GM18951 (cell line): ENCODE data around the gene POFUT2.
"Not testable (repeated sequence)": the region's sequence is repeated elsewhere in the genome, so short reads cannot be mapped to it uniquely, and the experiment has no call there.

Source experiments
- POLR2A ChIP-seq: IDR thresholded peaks from 4 replicates; pipeline ENCODE4 v1.6.1; 2011; ENCODE audit warnings: mild to moderate bottlenecking; ENCODE audit not compliant: insufficient read length, insufficient read depth; ENCODE audit errors: extremely low read depth
- in situ Hi-C: fragments of 300-500 bp; cut with MboI; formaldehyde crosslinking; loops from one replicate; pipeline ENCODE4 v1.12.0; 2022; ENCODE audit warnings: low sequenced_read_pairs, mixed read lengths, inconsistent platforms; ENCODE audit not compliant: unreplicated experiment

POFUT2 gene

DNA sequence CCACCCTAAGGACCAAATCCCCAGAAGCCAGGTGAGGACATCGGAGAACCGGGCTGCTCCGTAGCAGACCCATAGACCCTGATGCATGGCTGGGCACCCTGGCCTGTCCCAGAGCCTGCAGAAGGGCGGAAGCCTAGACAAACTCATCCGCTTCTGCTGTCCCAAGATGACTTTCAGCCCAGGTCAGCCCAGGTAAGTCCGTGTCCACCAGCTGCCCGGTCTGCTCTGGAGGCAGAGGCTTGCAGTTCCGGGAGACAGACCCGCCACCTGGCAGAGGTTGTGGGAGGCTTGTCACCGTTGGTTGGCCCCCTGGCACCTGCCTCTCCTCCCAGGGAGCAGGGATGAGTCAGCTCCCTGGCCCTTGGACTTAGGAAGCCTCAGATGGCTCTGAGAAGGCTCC lies 22.8 kb upstream of the POFUT2 start:
- TF ChIP-seq POLR2A: no peak

DNA sequence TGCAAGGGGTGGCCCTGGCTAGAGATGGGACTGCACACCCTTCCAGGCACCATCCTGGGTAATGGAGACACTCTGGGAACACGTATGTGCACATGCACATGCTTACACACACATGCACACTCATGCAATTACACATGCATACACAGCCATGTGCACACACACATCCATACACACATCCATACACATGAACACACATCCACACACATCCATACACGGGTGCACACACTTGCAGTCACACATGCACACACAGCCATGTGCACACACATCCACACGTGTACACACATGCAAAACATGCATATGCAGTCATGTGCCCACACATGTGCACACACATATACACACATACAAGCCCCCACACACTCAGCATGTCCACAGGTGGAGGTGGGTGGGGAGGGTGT lies 22.3 kb upstream of the POFUT2 start:
- in situ Hi-C loops: no loop called here
- TF ChIP-seq POLR2A: no peak

More for the DNA sequence above, 22.8 kb upstream of the POFUT2 start:
- in situ Hi-C loops: no loop called here

DNA sequence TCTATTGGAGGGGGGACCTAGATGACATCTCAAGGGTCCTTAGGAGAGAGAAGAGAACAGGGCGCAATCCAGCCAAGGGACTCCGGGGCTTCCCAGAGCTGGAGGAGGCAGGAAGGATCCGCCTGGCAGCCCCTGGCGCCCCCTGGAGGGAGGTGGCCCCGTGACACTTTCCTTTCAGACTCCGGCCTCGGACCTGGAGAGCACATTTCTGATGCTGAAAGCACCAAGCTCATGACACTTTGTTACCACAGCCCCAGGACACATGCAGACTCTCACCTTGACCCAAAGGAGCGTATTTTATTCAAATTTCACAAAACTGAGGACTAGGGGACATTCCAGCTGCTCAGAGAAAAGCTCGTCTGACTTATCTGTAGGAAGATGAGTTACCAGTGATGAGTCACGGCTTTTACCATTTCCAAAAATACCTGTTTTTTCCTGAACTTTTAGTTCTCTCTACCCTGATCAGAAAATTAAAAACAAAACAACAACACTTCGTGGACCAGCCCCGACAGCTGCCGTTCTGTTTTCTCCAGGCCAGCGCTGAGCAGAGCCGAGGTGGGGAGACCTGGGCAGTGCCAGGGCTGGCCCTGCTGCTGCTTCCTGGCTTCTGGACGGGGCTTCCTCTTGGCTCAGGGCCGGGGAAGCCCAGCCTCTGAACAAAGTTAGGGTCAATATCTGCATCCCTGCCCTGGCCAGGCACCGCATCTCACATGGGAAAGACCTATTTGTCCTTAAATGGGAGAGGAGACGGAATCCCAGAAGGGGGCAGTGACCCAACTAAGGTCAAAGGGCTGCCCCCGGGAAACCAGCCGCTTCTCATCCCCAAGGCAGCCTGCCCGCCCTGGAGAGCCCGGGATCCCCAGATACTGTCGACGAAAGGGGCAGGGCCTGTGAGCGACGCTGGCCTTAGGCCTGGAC lies 21.6 kb upstream of the POFUT2 start:
- in situ Hi-C loops: no loop called here
- no peak for TF ChIP-seq POLR2A

DNA sequence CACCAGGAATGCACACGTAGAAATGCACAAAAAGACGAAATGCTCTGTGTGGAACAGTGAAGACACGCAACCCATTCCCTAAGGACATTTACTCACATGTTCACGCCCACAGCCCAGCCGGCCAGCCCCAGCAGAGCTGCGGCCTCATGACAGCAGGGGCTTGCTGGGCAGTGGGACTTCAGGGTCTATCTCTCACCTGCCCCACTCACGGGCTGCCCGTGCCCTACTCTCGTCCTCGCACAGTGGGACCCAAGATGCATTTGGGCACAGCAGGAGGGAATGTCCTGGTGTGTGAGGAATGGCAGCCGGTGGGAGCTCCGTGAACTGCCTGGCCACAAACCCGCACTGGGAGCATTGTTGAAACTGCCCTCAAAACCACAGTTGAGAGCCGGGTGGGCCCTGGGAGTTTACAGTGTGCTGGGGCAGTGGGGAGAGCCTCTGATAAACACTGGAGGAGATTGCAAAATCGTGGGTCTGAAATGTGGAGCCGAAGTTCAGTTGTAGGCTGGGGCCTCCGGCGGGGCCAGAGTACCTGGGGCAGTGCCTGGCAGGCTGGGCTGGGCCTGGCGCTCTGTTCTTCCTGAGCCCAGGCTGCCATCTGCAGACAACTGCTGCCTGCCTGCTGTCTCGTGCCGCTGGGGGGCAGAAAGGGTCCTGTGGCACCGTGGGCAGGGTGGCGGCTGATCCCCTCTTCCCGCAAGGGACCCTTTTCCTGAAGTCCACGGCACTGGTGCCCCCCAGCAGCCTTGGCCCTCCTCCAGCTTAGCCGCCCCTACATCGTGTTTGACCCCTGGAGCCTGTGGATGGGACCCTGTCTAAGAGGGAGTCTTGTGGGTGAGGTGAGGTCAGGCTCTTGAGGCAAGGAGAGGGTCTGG lies 20.7 kb upstream of the POFUT2 start:
- in situ Hi-C loops: no loop called here
- no peak for TF ChIP-seq POLR2A

DNA sequence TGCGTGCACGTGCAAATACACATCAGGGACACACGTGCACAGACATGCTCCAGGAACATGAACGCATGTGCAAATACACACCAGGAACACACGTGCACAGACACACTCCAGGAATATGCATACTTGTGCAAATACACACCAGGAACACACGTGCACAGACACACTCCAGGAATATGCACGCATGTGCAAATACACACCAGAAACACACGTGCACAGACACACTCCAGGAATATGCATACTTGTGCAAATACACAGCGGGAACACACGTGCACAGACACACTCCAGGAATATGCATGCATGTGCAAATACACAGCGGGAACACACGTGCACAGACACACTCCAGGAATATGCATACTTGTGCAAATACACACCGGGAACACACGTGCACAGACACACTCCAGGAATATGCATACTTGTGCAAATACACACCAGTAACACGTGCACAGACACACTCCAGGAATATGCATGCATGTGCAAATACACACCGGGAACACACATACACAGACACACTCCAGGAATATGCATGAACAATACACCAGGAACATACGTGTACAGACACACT lies 20.0 kb upstream of the POFUT2 start:
- in situ Hi-C loops: not testable (repeated sequence)

DNA sequence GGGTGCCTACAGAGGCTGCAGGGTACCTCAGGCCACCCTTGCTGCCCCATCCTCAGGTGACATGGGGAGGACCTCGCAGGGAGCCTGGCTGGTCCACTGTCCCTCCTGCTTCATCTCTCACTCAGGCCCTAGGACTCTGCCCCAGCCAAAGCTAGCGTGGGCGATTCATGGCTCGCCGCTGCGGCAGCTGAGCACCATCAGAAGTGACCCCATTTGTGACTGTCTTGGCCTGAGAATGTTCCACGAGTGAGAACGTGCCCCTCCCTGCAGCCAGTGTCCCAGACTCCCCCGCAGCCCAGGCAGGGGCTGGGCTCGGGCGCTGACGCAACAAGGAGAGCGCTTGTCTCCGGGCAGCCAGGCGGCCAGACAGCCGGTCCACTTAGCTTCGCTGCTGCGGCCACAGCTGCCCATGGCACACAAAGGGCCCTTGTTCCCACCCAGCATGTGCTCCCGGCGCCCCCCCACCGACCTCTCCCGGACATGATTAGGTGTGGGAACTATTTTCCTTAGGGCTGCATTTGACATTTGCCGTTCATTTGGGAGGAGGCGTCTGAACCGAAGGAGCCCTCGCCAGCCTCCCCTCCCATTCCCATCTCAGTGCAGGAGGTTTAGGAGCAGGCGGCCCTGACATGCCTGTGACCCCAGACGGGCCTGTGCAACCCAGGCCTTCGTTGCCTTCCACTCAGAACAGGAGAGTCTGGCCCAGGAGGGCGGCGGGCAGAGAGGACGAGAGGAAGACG lies 19.3 kb upstream of the POFUT2 start:
- in situ Hi-C loops: no loop called here
- no peak for TF ChIP-seq POLR2A

DNA sequence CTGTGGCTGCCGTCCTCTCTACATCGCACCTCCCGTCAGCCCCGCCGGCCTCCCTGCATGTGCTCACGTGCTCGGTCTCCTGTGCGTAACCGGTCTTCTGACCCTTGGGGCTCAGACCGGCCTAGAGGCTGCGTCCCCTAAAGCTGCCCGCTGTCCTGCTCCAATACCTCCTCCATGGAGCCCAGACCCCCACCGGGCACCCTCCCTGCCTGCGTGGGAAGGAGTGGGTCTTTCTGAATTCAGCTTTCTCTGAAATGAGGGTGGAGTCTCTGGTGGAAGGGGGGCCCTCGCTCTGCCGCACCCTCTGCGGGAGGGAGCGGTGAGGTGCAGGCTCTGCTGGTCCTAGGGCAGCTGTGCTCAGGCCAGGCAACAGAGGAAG lies 18.7 kb upstream of the POFUT2 start:
- in situ Hi-C loops: no loop called here

DNA sequence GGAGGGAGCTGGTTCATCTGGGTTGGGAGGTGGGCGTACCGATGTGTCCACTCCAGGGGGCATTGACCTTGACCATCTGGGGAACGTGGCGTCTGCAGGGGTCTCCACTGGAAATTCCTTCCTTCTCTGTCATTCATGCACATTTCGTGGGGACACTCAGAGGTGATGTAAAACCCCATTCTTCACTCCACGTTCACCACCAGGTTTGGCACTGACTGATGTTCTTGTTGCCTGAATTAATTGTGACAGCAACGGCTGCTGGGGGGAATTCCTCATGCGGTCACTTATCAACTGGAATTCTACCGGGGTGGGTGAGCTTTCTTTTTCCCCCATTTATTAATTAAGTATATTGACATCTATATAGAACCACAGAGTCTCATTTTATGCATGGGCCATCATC lies 18.1 kb upstream of the POFUT2 start:
- TF ChIP-seq POLR2A: no peak
- in situ Hi-C loops: no loop called here

More for the DNA sequence above, 18.7 kb upstream of the POFUT2 start:
- no peak for TF ChIP-seq POLR2A

DNA sequence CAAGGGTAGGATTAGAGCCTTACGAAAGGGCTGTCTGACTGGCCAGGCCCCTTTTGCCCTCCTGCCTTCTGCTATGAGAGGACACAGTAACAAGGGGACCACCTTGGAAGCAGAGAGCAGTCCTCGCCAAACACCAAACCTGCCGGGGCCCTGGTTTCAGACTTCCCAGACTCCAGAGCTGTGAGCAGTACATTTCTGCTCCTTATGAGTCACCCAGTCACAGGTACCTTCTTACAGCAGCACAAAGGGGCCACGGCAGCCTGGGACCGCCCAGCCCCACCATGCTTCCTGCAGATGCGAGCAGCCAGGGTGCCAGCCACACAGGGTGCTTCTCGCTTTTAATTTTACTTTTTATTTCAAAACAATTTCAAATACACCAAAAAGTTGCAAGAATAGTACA lies 17.2 kb upstream of the POFUT2 start:
- TF ChIP-seq POLR2A: no peak
- in situ Hi-C loops: no loop called here

DNA sequence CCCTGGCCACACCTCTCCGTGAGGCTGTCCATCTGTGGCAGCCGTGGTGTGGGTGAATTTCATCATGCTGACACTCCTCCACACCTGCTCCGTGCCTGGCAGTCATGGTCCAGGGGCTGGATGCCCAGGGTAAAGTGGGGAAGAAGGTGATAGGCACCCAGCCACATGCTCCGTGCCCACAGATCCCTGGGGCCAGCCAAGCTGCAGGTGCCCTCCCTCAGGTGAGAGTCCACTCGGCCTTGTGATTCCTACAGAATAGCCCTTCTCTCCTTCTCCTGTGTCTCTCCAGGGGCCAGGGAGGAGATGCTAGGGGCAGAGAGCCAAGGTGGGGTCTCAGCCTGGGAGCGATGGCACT lies 16.8 kb upstream of the POFUT2 start:
- no peak for TF ChIP-seq POLR2A
- in situ Hi-C loops: no loop called here

DNA sequence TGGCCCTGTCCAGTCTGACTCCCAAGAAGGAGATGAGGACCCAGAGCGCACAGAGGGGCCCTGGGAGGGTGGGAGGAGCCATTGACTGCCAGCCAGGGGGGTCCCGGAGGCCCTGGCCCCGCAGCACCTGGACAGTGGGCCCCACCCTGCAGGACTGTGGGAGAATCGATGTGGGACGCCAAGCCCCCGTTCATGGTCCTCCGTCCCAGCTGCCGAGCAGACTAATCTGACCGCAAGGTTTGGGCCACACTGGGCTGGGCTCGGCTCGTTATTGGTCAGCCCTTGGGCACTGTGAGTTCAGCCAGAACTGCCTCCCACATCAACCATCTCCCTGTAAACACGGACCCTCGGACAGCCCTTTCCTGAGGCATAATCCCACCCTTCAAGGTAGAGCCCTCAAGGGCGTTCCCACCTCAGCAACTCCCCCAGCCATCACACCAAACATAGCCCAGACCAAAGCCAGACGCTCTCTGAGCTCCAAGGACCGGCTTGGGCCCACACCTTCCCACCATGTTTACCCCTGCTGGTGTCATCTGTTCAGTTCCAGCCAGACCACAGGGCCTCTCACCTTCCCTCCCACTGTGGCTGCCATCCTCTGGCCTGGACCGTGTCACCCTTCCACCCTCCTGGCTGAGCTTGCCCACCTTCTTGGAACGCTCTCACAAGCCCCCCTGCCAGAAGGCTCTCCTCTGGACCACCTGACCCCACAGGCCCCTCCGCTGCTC lies 16.2 kb upstream of the POFUT2 start:
- in situ Hi-C loops: no loop called here
- TF ChIP-seq POLR2A: no peak

DNA sequence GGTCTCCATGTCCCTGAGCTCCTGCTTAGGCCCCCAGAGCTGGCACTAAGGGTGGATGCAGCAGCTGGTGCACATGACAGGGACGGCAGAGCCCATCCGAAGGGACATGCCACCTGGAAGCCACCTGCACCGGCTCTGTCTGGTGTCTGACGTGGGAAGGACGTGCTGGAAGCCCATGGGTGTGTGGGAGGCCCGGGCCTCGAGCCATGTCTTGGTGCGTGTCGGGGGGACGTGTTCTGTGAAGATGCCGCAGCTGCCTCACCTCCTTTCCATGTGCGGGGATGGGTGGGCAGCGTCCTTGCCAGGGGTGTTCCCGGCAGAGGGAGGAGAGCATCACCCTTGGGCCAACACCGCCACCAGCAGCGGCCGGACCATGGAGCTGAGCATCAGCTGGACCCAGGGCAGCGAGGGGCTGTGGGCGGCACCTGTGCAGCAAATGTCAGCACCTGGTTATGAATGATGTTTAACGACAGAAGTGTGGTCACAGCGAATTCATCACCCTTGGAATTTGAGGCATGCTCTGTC lies 15.5 kb upstream of the POFUT2 start:
- in situ Hi-C loops: no loop called here
- no peak for TF ChIP-seq POLR2A
